Activated naive CD4-positive, alpha-beta T cell treated with anti-CD3 and anti-CD28 coated beads, Interleukin-2, amount 50 U/mL, for 16 hours (primary cell): ENCODE measurements around the gene MAPRE2.

Source experiments
- DNase-seq: peaks from one replicate; pipeline ENCODE4 v3.0.0-alpha.2; 2020

The MAPRE2 gene

DNA sequence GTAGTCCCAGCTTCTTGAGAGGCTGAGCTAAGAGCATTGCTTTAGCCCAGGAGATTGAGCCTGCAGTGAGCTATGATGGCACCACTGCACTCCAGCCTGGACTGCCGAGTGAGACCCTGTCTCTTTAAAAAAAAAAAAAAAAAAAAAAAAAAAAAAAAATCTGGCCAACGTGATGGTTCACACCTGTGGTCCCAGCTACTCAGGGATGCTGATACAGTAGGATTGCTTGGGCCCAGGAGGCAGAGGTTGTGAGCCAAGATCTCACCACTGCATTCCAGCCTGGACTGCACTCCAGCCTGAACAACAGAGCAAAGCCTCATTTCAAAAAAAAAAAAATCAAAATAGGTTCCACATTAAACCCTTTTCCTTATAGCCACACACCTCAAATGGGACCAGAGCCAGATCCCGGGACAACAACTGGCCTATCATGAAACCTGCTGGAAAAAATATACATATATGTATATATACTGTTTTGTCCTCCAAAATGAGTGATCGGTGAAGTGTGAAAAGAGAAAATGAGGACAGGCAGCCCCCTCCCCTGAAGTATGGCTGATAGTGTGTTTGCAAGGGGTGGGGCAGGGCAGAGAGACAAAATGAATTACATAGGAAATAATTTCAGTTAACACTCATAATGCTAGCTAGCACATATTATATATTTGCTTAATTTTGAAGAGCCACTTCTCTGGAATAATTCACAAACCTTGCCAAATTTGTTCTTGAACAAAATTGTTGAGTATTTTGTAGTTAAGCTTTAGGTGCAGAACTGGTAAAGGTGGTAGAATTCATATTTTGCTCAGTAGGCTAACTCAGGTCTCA lies 22.9 kb downstream of the MAPRE2 start:
- DNase-seq, result no peak

DNA sequence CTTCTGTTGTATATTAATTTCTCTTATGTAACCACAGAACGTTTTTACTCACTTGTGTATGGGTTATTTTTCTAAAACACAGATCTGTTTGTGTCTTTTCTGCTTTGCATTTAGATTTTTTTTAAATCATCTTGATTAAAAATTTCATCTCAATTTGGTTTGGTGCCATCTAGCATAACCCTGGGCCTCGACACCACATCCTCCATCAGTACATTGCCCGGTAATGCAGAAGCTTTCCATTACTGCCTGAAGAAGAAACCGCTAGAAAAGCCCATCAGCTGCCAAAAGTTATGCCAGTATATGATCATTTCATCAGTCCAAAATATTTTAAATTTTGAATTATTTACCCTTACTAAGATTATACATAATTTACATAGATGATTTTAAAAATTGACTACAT lies 26.2 kb downstream of the MAPRE2 start:
- DNase-seq, result no peak

DNA sequence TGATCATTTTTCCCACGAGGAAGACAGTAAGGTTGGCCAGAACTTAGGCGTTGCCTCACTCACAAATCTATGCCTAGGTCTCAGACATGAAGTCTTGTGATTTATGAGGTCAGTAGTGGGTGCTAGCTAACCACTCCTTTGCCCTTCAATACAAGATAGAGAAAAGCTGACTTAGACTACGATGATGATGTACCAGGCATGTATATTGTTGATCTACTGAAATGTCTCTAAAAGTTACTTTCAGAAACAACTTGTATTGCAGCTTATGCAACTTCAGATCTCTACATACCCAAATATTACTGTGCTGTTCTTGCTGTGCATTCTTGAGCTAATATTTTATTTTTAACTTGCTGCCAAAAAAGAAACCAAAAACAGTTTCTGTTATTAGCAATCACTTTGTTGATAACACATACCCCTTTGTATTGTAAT lies 30.6 kb downstream of the MAPRE2 start:
- DNase-seq, result no peak

DNA sequence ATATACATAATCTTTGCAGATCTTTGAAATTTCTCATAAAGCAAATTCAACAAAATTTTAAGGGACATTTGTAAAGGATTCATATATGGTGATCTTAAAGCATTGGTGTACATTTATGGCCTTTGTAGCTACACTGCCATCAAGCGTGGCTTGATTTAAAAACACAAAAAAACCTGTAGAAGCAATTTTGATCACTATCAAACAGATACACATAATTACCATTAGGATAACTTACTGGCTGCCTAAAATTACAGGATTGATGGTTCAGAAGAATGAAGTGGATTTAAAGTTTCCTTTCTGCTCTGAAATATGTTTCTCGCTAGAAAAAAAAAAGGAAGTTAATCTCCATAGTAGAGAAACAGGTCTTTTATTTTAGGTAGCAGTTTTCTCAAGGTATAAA lies 31.4 kb downstream of the MAPRE2 start:
- DNase-seq, result no peak

DNA sequence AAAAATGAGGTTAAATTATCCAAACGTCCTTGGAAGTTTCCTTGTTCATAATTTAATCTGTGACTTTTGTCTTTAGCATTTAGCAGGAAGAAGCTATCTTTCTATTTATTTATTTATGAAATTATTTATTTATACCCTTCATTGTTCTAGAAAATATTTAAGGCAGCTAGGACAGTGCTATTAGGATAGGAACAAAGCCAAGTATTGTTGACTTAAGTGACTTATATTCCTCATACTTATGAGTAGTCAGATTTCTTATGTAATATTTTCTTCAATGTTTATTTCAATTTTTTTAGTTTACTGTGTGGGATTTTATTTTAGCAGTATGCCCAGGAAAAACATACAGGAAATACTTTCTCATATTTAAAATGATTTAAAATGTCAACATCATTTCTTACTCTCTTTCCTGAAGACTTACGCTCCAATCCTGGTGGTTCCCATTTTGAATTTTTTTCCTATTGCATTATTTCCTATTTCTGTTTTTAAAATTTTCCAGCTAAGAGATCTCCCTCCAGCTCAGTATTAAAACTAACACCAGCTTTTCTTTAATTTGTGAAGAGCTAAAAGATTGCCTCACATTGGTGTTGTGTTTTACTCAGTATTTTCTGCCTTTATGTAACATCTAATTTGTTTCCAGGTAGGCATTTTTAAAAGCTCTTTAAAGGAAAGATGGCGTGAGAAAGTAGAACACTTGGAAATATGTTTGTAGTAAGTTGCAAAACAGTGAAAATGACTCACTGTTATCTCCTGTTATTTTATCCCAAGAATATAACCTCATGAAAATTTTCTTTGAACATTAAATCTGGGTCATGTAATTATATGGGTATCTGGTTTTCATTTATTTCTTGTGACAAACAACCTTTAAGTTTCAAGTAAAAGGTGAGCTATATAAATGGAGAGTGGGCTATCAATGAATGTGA lies 32.2 kb downstream of the MAPRE2 start:
- no peak for DNase-seq

DNA sequence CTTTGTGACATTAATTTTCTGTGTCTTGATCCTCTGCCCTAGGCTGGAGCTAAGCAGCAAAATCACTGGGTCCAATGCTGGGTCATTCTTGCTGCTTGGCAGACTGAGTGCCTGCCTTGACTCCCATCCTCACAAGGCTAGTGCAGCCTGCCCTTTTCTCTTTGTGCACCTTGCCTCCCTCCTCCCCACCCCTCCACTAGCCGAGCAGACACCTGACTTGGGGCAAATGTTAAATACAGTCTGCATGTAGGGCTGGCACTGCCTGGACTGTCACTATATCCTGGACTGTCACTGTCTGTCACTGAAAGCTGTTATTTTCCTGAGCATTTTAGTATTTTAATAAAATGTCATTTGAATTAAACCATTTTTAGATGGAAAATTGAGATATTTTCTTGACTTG lies 33.4 kb downstream of the MAPRE2 start:
- no peak for DNase-seq

DNA sequence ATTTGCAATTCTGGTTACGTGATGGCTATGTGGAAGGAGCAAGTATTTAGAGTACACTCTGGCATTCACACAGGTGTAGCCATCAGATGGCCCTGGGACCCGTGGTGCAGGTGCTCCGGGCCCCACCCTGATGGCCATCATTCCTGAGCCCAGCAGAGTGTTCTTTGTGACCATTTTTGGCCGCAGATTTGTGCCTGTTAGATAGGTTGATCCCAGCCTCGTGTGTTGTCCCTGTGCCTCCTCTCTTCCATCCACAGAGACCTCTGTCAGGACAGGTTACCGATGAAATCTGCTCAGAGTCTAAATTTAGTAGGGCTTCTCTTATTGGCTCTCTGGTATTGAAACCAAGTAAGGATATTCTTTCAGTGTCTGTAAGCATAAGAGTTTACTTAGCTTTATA lies 33.9 kb downstream of the MAPRE2 start:
- no peak for DNase-seq

DNA sequence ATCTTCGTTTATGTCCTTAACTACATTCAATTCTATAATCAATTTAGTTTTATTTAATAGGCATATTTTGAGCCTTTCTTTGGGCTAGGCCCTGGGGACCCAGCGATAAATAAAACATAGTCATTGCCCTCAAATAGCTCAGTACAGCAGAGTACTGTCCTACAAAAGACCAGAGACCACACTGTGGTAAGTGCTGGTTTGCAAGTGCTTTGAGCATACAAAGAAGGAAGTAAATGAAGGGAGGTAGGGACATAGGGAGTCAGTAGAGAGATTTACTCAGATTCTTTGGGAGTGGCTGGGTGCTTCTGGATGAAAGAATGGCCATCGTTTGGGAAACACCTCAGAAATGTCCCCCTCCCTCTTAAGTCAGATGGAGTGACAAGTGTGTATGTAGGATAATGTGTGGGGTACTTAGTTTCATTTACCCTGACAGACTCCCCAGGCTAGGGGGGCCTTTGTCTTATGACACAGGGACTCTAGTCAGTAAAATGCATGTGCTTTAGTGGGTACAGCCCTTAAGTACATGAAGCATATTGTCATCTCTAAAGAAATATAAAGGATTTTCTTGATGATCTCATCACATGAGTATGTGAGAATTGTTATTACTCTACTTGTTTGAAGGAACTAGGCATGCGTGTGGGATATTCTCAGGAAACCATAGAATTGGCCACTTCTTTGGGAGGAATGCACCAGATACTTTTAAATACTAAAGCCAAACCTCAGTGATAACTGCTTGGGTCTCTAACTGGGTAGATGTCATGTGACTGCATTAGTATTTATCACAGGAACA lies 35.1 kb downstream of the MAPRE2 start:
- no peak for DNase-seq

DNA sequence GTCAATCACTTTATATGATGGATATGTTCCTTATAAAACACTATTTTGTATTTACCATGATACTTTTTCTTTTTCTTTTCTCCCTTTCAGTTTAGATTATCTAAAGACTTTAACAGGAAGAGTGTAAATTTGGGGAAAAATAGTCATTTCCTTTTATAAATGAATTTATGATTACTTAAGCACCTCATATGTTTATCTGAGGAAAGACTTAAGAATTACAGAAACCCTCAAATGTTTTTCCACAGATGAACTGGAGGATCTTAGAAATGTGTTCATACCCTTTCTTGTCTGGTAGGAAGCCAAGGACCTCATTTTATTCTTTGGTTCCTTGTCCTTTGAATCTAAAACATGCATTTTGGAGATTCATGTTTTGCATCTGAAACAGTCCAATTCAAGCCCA lies 36.7 kb downstream of the MAPRE2 start:
- no peak for DNase-seq

DNA sequence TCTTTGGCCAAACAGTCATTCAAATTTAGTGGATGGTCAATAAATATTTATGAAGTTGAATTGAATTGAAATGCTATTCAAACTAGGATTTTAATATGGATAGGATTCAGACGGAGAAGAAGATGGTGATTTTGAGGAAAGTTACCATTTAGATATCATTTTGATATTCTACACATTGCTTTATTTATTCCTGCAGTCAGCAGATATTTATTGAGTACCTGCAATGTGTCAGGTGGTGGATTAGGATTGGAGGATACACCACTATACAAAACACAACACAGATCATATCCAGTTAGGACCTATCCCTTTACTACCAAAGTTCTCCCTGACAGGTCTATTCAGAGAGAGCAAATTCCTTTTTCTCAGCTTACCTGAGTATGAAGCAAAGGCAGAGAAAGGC lies 38.8 kb downstream of the MAPRE2 start:
- no peak for DNase-seq

DNA sequence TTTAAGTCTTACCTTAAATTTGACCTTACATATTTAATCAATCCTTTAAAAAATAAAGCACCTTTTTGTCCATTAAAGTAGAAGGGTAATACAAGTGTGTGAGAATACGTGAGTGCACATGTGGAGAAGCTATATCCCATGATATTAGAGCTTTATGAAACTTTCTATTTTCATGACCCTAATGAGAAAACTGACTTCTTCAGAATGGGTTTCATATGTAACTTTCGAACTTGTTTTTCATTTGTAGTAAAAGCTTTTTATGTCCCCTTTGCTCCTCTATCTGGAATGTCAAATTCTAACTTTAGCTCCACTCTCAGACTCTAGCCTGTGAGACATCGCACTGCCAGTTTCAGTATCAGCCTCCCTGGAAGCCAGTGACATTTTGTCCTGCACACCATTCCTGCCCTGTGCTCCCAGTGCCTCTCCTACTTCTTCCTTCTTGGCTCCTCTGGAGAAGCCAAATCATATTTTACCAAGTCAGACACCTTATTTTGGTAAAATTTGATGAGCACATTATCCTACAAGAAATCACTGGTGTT lies 42.0 kb downstream of the MAPRE2 start:
- DNase-seq, result no peak

DNA sequence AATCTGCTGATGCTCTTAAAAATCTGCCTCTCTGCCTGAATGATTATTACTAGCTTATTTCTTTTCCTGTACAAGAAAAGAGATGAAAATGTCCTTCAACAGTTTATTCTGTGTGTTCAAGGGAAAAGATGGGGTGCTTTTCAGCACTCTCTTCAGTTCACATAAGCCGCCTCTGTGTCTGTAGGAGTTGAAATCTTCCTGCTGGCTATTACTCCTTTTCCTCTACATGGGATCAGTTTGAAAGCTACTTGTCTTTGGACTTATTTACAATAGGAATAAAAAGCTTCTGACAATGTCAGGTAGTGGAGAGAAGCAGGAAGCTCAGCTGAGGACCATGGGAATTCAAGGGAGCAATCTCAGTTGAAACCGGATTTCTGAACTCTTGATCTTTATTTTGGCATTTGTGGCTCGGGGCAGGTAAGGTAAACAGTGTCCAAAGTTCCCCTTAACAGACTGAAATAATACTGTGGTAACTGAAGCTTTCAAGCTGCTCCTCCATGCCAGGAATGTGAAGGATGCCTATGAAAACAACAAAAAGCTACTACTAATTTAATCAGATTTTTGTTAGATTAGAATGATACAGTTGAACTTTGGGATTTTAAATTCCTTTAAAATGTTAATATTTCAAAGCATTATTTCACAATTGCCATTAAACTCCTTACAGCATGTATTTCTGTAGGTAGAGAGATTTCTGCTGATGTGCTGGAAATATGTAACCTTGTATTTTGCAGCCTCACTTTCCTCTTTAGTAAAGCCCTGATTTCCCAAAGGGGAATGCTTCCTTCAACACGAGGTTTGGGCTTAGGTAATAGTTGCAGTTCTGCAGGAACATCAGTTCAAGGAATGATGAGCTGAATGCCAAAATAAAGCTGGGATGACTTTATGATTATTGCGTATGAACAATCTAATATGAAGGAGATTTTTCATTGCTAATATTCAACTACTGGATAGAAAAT lies 43.6 kb downstream of the MAPRE2 start:
- DNase-seq, result no peak

DNA sequence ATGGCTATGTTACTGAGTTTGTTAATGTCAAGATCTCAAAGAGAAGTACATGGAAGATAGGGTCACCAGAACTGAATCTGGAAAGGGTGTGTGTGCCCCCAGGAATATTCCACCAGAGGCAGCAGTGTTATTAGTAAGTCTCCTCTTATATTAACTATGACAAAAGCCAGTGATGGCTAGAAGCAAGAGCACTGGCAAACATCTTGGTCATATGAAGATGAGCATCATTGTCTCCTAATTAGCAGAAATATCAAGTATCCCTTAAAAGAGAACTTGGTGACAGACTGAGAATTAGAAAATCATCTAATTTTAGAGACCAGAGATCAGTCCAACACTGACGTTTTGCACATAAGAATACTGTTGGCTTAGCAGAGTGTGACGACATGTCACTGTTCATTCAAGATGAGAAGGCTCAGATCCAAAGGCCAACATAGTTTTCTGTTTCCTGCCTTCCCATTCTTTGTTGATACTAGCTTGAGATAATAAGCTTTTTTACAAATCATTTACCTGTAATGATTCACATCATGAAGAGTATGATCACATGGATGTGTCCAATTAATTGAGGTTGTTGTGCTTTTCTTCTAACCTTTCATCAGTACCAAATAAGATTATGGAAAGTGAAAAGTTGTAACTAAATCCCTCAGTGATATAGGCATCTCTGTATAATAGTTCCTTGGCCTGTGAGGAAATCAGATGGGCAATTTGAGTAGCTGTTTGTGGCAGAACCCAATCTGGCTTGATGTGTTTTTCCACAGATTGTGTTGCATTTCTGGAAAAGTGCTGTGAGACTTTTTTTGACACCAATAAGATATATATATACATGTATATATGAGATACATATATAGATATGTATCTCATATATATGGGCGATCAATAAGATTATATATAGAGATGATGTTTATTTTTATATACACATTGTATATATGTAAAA lies 44.5 kb downstream of the MAPRE2 start:
- DNase-seq, result no peak

DNA sequence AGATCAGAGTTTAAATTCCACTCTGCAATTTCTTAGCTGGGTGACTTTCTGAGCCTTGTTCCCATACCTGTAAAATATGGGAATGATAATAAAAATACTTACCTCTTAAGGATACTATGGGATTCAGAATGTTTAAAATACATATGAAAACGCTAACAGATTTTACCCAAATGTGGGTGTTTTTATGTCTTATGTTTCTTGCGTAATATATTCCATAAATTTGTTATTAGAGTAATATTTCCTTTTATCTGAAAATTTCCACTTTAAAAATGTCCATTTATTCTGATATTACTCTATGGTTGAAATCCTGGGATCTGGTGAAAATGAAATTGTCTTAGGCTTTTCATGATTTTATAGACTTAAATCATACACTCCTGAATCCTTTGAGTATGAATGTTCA lies 45.5 kb downstream of the MAPRE2 start:
- no peak for DNase-seq

DNA sequence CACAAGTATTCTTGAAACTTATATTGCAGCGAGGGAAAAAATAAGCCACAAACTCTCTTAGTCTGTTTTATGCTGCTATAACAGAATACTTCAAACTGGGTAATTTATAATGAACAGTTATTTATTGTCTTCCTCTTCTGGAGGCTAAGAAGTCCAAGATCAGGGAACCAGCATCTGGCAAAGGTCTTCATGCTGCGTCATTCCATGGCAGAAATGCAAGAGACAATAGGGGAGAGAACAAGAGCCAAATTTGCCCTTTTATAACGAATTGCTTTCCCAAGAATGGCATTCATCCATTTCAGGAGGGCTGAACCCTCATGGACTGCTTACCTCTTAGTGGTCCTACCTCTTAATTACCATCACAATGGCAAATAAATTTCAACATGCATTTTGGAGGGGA lies 46.5 kb downstream of the MAPRE2 start:
- DNase-seq, result no peak

DNA sequence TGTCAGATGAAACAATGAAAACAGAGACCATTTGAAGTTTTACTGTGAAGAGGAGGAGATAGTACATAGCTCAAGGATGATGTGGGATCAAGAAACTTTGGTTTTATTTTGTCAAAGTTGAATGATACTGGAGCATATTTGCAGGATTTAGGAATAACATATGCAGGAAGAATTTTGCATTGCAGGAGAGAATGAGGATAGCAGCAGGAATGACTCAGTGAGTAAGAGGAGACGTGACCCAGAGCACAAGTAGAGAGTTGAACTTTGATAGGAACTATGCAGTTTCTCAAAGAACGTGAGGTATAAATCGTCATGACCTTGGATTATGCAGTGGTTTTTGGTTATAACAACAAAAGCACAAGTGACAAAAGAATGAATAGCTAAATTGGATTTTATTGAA lies 47.7 kb downstream of the MAPRE2 start:
- DNase-seq, result no peak

DNA sequence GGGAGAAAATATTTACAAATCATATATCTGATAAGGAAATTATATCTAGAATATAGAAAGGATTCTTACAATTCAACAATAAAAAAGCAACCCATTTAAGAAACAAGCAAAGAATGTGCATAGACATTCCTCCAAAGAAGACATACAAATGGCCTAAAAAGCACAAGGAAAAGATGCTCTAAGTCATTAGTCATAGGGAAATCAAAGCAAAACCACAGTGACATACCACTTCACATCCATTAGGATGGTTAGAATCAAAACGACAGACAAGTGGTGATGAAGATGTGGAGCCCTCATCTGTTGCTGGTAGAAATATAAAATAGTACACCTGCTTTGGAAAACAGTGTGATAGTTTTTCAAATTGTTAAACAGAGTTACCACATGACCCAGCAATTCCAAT lies 48.2 kb downstream of the MAPRE2 start:
- no peak for DNase-seq

DNA sequence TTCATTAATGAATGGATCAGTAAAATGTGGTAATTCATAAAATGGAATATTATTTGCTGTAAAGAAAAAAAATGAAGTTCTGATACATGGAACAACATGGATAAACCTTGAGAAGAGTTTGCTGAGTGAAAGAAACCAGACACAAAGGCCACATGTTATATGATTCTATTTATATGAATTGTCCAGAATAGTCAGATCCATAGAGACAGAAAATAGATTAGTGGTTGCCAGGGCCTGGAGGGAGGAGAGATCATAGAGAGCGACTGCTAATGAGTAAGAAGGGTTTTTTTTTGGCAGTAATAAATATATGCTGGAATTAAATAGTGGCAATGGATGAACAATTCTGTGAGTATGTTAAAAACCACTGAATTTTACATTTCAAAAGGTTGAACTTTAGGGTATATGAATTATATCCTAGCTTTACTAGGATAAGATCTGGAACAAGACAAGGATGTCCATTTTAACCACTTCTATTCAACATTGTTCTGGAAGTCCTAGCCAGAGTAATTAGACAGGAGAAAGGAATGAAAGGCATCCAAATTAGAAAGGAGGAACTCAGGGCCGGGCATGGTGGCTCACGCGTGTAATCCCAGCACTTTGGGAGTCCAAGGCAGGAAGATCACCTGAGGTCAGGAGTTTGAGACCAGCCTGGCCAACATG lies 48.8 kb downstream of the MAPRE2 start:
- no peak for DNase-seq

DNA sequence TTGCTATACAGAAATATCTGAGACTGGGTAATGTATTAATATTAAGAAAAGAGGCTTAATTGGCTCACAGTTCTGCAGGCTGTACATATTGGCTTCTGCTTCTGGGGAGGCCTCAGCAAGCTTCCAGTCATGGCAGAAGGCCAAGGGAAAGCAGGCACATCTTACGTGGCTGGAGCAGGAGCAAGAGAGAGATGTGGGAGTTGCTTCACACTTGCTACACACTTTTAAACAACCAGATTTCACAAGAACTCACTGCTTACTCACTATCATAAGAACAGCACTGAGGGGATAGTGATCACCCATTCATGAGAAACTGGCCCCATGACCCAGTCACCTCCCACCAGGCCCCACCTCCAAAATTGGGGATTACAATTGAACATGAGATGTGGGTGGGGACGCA lies 50.6 kb downstream of the MAPRE2 start:
- DNase-seq, result no peak
